Measurements from ENCODE around the gene POLH.
A peak's percentile ranks its signal among the peaks of the same experiment; 100 is the strongest.
"Not testable (repeated sequence)": the region's sequence is repeated elsewhere in the genome, so short reads cannot be mapped to it uniquely, and the experiment has no call there.

POLH gene

DNA sequence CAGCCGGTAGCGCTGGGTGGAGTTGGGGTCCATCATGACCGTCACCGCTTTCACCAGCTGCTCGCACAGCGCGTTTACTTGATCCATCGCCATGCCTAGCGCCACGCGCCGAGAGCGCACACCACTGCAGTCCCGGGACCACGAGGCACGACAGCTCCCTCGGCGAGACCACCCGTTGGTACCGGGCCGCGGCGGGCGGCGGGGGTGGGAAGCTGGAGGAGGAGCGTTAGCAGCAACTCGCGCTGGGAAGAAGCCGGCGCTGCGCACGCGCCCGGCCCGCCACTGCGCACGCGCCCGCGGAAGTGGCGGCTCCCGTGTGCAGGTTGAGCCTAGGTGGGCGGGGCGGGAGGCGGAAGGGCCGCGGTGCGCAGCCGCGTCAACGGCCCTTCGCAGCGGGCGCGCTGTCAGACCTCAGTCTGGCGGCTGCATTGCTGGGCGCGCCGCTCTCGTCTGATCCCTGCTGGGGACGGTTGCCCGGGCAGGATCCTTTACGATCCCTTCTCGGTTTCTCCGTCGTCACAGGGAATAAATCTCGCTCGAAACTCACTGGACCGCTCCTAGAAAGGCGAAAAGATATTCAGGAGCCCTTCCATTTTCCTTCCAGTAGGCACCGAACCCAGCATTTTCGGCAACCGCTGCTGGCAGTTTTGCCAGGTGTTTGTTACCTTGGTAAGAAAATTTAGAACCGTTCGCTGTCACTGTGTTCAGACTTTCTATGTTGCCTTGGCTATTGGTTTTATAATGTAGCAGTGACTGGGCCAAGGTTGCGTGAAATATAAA, at the start of gene POLH, which contains the start of gene XPO5:
POLH (plus strand) TSS at position 414 of the 780 bp plus-strand sequence. CDS start 6,135 bp downstream, outside the sequence.
XPO5 (minus strand) TSS at position 267 of the 780 bp plus-strand sequence; CDS start at position 93, 174 bp downstream.
- DNase-seq (ENCODE audit: low spot score), result peak; percentile 95

DNA sequence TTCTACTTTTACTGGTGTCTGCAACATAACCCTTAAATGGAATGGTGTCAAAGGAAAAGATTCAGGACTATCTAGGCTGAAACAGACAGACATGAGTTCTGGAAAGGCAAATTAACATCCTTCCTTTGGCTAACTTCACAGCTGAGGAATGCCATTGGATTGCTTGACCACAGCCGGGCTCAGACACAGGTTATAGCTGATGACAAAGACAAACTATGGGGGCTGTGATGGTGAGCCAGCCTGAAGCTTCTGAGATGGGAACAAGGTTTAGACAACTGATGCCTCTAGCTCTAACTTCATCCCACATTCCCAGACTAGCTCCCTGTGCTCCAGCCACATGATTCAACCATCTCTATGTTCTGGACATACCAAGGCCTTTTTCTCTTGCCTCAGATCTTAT, 43.8 kb upstream of the POLH start:
- no peak for DNase-seq (ENCODE audit: low spot score)

DNA sequence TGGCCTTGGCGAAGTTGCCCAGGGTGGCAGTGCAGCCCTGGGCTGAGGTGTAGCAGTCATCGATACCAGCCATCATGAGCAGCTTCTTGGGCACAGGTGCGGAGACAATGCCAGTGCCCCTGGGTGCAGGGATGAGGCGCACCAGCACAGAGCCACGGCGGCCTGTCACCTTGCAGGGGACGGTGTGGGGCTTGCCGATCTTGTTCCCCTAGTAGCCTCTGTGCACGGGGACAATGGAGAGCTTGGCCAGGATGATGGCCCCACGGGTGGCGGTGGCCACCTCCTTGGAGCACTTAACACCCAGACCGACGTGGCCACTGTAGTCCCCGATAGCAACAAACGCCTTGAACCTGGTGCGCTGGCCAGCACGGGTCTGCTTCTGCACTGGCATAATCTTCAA, 37.0 kb upstream of the POLH start:
- DNase-seq (ENCODE audit: low spot score), result not testable (repeated sequence)

DNA sequence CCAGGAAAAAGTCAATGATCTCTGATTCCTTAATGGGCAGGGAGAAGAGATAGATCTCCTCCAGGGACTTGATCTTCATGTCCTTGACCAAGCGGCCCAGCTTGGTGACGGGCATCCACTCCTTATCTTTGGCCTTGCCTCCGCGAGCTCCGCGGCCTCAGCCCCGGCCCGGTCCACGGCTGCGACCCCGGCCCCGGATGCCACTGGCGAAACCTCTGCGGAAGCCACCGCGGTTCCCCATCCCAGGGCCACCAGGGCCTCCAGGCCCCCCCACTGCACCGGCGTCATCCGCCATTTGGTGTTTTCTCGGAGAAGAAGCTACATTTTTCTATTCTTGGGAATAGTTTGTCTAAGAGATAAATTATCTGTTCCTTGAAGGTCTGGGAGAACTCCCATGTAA, 36.6 kb upstream of the POLH start:
- not testable (repeated sequence) for DNase-seq (ENCODE audit: low spot score)

DNA sequence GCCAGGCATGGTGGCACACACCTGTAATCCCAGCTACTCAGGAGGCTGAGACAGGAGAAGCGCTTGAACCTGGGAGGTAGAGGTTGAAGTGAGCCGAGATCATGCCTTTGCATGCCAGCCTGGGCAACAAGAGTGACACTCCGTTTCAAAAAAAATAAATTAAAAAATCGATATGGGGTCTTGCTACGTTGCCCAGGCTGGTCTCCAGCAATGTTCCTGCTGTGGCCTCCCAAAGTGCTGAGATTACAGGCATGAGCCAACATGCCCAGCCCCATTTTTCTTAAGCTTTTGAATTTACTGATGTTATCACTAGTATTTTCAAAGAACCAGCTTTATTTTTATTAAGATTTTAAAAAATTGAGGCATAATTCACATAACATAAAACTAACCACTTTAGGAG, 35.5 kb upstream of the POLH start:
- no peak for DNase-seq (ENCODE audit: low spot score)

DNA sequence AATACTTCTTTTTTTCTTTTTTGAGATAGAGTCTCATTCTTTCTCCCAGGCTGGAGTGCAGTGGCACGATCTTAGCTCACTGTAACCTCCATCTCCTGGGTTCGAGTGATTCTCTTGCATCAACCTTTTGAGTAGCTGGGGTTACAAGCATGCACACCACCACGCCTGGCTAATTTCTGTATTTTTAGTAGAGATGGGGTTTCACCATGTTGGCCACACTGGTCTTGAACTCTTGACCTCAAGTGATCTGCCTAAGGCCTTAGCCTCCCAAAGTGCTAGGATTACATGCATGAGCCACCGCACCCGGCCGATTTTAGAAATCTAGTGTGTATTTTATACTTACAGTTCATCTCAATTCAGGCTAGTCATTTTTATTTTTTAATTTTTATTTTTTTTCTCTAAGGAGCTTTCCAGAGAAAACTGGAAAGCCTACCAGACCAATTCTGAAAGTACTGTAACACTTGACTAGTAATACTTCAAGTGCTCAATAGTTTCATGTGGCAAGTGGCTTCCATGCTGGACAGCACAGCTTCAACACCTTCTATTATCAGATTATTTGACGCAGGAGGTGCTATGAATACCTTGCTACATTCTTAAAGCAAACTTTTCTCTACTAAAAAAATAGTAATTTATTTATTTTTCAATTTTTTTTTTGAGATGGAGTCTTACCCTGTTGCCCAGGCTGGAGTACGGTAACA, 34.1 kb upstream of the POLH start:
- DNase-seq (ENCODE audit: low spot score), result no peak

DNA sequence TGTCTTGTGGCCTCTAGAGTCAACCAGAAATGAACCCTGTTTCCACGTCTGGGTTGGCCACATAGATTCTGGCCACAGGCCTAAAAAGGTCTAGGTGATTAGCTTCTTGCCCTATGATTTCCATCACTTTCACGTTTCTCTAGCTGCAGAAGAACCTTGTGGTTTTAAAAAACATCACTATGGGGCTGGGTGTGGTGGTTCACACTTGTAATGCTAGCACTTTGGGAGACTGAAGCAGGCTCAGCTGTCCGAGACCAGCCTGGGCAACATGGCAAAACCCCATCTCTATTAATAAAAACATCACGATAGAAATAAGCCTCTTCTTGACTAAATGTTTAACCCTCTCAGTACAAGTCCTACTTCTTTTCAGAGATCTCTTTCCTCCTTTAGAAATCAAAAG, 31.5 kb upstream of the POLH start:
- no peak for DNase-seq (ENCODE audit: low spot score)

DNA sequence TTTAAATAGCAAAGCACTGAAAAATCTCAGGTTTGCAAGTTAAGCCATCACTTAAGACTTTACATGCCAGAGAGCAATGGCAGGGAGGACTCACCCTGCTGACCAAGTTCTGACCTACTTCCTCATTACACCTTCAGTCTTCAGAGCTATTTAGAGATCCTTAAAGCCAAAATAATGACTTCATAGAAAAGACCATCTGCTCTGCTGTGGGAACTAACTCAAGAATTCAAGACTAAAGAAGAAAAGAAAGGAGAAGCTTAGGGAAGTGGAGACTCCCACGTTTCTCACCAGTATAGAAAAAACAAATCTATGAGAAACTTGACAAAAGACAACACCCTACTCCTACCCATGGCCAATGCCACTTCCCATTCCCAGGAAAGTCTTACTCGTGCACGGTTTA, 28.8 kb upstream of the POLH start:
- DNase-seq (ENCODE audit: low spot score), result no peak

DNA sequence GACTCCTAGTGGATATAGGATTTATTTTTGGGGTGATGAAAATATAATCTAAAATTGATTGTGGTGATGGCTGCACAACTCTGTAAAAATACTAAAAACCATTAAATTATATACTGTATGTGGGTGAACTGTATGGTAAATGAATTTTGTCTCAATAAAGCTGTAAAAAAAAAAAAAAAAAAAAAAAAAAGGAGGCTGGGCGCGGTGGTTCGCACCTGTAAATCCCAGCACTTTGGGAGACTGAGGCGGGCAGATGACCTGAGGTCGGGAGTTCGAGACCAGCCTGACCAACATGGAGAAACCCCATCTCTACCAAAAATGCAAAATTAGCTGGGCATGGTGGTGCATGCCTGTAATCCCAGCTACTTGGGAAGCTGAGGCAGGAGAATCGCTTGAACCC, 18.4 kb upstream of the POLH start:
- not testable (repeated sequence) for DNase-seq (ENCODE audit: low spot score)

DNA sequence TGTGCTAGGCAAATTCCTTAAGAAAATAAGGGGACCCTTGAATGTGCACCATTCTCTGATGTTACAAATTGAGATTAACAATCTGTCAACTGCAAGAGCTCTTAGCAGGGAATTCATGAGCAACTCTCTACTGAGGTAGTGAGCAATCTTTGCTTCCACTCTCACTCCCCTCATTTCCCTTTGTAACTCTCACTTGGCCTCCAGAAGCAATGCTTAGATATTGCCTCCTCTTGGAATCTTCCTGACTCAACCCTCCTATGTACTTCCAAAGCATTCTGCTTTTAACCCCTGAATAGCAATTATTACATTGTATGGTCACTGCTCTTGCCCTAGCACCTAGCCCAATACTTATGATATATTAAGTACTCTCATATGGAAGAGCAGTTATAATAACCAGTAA, 16.7 kb upstream of the POLH start:
- no peak for DNase-seq (ENCODE audit: low spot score)

DNA sequence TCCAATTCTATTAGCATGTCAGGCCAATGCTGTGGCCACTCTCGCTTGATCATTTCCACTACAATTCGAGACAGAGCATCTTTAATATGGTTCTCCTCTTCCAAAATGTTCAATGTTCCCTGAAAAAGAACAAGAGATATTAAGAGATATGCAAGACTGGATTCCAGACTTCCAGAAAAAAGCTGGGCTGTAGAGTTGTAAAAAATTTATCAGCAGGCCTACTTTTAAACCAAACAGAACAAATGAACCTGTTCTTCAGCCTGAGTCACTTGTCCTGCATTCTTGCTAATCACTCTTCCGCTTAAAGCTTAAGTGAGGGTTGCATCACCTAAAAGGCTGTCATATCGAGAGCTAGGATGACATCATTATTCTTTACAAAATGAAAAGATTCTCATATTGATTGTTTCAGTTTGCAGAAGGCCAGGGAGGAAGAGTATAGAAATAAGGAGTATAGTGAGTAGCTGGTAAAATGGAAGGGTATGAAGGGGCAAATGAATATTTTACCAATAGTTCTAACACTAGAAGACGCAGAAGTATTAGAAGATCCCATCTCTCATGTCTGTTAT, 5.0 kb upstream of the POLH start:
- no peak for DNase-seq (ENCODE audit: low spot score)

DNA sequence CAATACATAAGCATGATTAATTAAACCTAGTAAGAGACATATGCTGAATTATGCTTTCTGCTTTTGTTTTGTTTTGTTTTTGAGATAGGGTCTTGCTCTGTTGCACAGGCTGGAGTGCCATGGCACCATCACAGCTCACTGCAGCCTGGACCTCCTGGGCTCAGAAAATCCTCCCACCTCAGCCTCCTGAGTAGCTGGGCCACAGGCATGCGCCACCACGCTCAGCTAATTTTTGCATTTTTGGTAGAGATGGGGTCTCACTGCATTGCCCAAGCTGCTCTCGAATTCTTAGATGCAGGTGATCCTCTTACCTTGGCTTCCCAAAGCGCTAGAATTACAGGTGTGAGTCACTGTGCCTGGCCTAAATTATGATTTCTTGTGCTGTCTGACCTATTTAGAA, 4.0 kb upstream of the POLH start:
- no peak for DNase-seq (ENCODE audit: low spot score)

DNA sequence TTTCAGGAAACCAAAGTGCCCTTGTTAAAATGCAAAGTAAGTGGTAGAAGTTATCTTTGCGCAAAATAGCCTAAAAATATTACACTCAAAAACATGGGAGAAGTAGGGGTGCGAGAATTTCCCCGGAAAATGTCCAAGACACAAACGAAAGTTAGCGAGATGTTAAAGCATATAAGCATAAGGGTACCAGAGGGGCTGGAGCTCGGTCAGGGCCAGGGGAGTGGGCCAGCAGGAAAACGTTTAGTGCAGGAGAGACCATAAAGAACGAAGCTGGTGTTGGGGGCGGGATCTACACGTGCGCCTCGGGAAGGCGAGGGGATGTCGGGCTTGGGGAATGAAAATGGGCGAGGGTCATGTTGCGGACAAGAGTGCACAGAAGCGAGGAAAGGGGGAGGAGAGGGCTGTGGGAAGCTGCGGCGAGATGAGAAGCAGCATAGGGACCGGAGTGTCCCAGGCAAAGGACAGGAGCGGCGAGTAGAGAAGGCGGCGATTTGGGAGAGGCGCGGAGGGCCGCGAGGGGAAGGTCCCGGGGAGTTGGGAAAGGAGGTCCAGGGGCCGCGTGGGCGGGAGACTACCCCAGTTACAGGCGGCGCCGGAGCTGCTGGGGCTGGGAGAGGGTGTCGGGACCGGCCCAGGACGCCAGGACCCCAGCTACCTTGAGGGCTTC, 747 bp upstream of the POLH start:
- DNase-seq (ENCODE audit: low spot score), result no peak

DNA sequence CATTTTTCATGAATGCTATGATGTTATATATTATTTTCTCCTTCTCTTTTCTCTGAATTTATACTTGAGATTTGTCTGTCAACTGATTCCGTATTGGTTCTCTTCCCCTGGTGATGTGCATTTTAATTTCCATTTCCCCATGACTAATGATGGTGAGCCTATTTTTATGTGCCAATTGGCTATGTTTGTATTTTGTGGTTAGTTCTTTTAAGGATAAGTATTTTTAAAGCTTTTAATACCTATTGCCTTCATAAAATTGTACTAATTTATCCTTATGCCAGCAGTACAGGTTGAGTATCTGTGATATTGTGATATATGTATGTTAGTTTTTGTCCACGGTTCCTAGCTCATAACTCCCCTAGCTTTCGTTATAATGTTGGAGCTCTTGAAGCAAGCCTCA, 2.8 kb downstream of the POLH start:
- DNase-seq (ENCODE audit: low spot score), result no peak

DNA sequence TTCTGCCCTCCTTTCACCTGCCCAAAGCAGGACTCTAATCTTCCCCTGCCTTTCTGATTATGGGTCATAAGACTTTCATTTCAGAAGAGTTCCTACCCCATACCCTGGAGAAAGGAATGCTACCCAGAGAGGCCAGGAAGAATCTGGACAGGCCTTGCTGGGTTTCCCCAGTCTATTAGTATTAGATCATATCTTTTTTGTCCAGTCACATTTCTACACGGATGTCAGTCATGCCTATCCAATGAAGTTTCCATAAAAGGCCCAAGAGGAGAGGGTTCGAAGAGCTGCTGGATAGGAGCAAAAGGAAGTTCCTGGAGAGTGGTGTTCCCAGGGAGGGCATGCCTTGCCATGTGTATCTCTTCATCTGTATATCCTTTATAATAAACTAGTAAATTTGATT, 3.2 kb downstream of the POLH start:
- DNase-seq (ENCODE audit: low spot score), result no peak

DNA sequence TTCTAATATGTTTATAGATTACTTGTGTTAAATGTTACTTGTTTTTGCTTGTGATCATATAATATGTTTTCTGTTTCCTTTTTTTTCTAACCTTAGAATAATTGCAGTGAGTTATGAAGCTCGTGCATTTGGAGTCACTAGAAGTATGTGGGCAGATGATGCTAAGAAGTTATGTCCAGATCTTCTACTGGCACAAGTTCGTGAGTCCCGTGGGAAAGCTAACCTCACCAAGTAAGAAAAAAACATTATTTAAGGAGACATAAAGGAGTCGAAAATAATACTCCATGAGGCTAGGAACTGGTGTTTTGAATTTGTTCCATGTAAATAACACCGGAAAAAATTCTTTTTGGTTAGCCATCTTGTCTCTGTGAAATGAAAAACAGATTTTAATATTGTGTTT, 6.9 kb downstream of the POLH start:
- no peak for DNase-seq (ENCODE audit: low spot score)

DNA sequence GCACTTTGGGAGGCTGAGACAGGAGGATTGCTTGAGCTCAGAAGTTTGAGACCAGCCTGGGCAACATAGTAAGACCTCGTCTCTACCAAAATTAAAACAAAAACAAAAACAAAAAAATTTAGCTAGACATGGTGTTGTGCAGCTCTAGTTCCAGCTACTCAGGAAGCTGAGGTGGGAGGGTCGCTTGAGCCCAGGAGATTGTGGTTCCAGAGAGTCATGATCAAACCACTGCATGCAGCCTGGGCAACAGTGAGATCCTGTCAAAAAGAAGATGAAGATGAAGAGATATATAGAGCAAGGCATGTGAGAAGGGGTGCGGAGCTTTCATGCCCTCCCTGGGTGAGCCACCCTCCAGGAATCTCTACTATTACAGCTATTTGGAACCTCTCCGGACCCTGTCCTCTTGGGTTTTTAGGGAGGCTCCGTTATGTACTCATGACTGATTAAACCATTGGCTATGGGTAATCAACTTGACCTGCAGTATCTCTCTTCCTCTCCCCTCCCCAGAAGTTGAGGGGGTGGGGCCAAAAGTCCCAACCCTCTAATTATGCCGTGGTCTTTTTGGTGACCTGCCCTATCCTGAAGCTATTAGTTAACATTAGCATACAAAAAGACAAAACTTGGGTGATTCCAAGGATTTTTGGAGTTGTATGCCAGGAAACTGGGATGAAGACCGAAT, 9.0 kb downstream of the POLH start:
- DNase-seq (ENCODE audit: low spot score), result no peak

DNA sequence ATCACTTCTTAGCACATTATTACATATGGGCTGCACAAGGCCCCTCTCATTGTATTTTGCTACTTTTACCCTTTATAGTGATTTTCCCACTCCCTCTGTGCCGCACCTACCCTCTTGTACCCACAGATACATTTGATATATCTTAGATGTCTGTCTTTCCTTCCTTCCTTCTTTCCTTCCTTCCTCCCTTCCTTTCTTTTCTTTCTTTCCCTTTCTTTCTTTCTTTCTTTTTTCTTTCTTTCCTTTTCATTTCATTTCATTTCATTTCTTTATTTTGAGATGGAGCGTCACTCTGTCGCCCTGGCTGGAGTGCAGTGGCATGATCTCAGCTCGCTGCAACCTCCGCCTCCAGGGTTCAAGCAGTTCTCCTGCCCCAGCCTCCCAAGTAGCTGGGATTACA, 12.2 kb downstream of the POLH start:
- no peak for DNase-seq (ENCODE audit: low spot score)

DNA sequence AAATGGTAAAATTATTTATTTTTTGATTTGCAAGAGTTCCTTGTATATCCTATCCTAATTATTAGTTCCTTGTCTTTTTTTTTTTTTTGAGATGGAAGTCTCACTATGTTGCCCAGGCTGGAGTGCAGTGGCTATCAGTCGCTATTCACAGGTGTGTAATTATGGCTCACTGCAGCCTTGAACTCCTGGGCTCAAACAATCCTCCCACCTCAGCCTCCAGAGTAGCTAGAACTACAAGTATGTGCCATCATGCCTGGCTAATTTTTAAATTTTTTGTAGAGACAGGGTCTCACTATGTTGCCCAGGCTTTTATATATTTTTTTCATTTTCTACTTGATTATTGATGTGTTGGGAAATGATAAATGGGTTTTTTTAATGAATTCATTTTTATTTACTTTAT, 13.6 kb downstream of the POLH start:
- not testable (repeated sequence) for DNase-seq (ENCODE audit: low spot score)

DNA sequence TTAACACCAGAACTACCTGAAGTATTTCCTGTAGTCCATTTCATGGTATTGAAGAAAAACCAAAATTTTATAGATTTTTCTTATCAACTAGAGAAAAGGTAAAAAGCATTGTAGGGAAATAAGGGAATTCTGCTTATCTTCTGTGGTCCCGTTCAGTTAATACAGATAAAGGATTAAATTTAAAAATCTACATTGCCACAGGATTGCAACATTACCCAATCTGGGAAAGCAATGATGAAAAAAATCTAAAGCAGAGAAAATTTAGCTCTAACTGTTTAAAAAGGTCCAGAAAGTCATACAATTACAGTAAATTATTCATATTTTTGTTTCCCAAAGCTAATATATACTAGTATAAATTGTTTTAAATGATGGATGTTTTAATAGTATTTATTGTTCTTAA, 18.0 kb downstream of the POLH start:
- no peak for DNase-seq (ENCODE audit: low spot score)

DNA sequence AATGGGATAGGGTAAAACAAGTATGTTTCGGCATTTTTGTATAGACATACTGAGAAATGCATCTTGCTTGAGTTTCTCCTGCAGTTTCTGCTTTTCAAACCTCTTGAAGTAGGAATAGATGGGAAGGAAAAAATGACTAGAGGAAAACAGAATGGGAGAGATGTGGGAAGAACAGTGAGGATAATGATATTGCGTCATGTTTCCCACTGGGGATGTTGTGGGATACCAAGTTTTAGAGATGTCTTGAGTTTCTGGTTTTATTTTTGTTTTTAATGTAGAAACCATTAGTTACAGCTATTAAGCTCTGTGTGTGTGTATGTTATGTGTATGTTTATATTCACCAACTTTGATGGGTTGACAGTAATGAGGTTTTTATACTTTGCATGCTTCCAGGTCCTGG, 24.6 kb downstream of the POLH start:
- DNase-seq (ENCODE audit: low spot score), result no peak

DNA sequence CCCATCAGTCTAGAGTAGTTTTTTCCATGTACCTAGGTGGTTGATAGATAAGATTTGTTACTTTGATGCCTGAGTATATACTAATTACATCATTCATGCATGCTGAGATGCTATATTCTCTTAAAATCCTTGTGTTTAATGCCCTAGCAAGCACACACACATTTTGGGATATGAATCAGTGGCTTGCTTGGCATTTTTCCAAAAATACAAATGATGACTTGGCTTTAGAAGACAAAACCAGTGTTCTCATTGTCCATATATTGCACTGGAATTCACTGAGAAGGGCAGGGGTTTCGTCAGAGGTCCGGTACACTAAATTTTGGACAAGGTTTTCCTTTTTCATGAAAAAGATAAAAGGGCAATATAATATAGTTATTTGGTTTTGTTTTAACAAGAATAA, 28.2 kb downstream of the POLH start:
- no peak for DNase-seq (ENCODE audit: low spot score)
